Measurements from ENCODE around the gene TGDS.

DNA sequence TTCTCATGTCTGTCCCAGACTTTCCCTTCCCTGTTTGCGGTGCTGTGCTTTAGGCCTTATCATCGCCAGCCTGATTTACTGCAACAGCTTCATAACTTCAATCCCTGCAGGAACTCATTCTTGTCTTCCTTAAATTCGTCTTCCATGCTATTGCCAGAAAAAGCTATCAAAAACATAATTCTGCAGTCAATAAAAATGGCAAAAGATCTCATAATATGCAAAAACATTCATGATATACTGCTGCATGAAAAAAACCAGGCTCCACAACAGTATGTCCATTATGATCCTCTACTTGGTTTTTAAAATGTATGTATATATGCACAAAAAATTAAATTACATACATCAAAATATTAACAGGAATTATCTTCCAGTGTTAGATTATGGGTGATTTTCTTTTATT, 28.4 kb downstream of the TGDS start:
- TF ChIP-seq, protein P1, sequence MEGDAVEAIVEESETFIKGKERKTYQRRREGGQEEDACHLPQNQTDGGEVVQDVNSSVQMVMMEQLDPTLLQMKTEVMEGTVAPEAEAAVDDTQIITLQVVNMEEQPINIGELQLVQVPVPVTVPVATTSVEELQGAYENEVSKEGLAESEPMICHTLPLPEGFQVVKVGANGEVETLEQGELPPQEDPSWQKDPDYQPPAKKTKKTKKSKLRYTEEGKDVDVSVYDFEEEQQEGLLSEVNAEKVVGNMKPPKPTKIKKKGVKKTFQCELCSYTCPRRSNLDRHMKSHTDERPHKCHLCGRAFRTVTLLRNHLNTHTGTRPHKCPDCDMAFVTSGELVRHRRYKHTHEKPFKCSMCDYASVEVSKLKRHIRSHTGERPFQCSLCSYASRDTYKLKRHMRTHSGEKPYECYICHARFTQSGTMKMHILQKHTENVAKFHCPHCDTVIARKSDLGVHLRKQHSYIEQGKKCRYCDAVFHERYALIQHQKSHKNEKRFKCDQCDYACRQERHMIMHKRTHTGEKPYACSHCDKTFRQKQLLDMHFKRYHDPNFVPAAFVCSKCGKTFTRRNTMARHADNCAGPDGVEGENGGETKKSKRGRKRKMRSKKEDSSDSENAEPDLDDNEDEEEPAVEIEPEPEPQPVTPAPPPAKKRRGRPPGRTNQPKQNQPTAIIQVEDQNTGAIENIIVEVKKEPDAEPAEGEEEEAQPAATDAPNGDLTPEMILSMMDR (conservative IDR thresholded peaks at IDR 0.05): no peak
- no peak for TF ChIP-seq ZFX (IDR thresholded peaks at IDR 0.05)

Data from C4-2B (cell line).